Endothelial cell of umbilical vein (primary cell): ENCODE data around the gene PXMP2. TPM values are rescaled to one million over a fixed set of nuclear protein-coding genes. Genes with fewer than 3 reads are reported as not detected.

ENCODE experiments used
- BruUV-seq: library from RNA; stranded (reverse); fragments of 400-500 nt; replicated peaks from 2 replicates; lab custom pipeline; 2021; lab: Mats Ljungman, UMichigan
- CTCF ChIA-PET: fragments of 300-600, 350-600 bp; sonication (Branson Sonifier 250); formaldehyde crosslinking; loops from one replicate; lab custom pipeline; 2021; ENCODE audit warnings: antibody characterized with exemption, inconsistent platforms; lab: Charles Lee
- POLR2A ChIA-PET: fragments of 300-600, 350-600 bp; sonication (Branson Sonifier 250); formaldehyde crosslinking; loops from one replicate; lab custom pipeline; 2021; ENCODE audit warnings: antibody characterized with exemption, inconsistent platforms; lab: Charles Lee
- DNase-seq: peaks from one replicate; pipeline ENCODE4 v3.0.0-alpha.2; 2011; ENCODE audit warnings: low read depth, low spot score
- FAIRE-seq: peaks from 2 replicates; lab custom pipeline; 2011; peaks lifted over from hg19 to GRCh38; lab: Jason Lieb, UNC
- H2AFZ ChIP-seq: 2 replicates; pipeline ENCODE4 v1.6.0; 2012; ENCODE audit warnings: low read depth, low read length, control low read depth, inconsistent platforms
- H3K27ac ChIP-seq: 2 replicates; pipeline ENCODE4 v1.5.1; 2011; ENCODE audit warnings: low read depth, mild to moderate bottlenecking, control low read depth, low read length, moderate library complexity; ENCODE audit not compliant: insufficient read depth
- H3K27me3 ChIP-seq, 2 experiments: 2 replicates each; pipeline versions ENCODE4 v1.6.0 to v1.6.1; 2011; ENCODE audit warnings: low read length in 2 of 2, mixed read lengths in 1 of 2; ENCODE audit not compliant: control insufficient read depth in 2 of 2, insufficient read depth in 2 of 2
- H3K36me3 ChIP-seq, 2 experiments: 2 replicates in 1 of 2; 3 replicates in 1 of 2; pipeline ENCODE4 v1.5.1; 2011; ENCODE audit warnings: low read length in 2 of 2, mild to moderate bottlenecking in 1 of 2, moderate library complexity in 1 of 2; ENCODE audit not compliant: control insufficient read depth in 2 of 2, insufficient read depth in 2 of 2; ENCODE audit errors: extremely low read depth in 1 of 2
- H3K4me1 ChIP-seq: 3 replicates; pipeline ENCODE4 v1.5.1; 2011; ENCODE audit warnings: mild to moderate bottlenecking, low read length; ENCODE audit not compliant: control insufficient read depth, insufficient read depth; ENCODE audit errors: extremely low read depth
- H3K4me2 ChIP-seq: 2 replicates; pipeline ENCODE4 v1.6.1; 2011; ENCODE audit warnings: low read length, control low read depth, mixed read lengths; ENCODE audit not compliant: insufficient read depth
- H3K4me3 ChIP-seq, 3 experiments: fragments of 200-600 bp in 1 of 3; sonication (generic), shearing (Covaris generic) in 1 of 3; replicated peaks in 1 of 3; 2 replicates each; pipeline ENCODE4 v1.5.1; 2011 to 2016; ENCODE audit warnings: control low read depth in 3 of 3, low read length in 3 of 3, mild to moderate bottlenecking in 2 of 3, inconsistent platforms in 1 of 3, low read depth in 1 of 3, moderate library complexity in 1 of 3; ENCODE audit not compliant: insufficient read depth in 1 of 3
- H3K79me2 ChIP-seq: 2 replicates; pipeline ENCODE4 v1.6.0; 2012; ENCODE audit warnings: low read length, inconsistent platforms; ENCODE audit not compliant: control insufficient read depth, insufficient read depth
- H3K9ac ChIP-seq: replicated peaks from 2 replicates; pipeline ENCODE3; 2011; ENCODE audit warnings: low read length, control low read depth; ENCODE audit not compliant: insufficient read depth; ENCODE audit errors: extremely low read depth
- H3K9me1 ChIP-seq: replicated peaks from 3 replicates; pipeline ENCODE4 v1.6.0; 2011; ENCODE audit warnings: mild to moderate bottlenecking, low read length; ENCODE audit not compliant: control insufficient read depth, insufficient read depth; ENCODE audit errors: extremely low read depth
- H3K9me3 ChIP-seq: replicated peaks from 2 replicates; pipeline ENCODE4 v1.5.1; 2012; ENCODE audit warnings: low read length, inconsistent platforms; ENCODE audit not compliant: control insufficient read depth, insufficient read depth
- H4K20me1 ChIP-seq: replicated peaks from 2 replicates; pipeline ENCODE3; 2011; ENCODE audit warnings: mild to moderate bottlenecking, low read length; ENCODE audit not compliant: control insufficient read depth, insufficient read depth; ENCODE audit errors: extremely low read depth
- EZH2 ChIP-seq: IDR thresholded peaks from 2 replicates; pipeline ENCODE4 v1.6.1; 2012; ENCODE audit warnings: borderline replicate concordance, low read depth, mild to moderate bottlenecking, moderate library complexity, low read length, inconsistent platforms; ENCODE audit not compliant: severe bottlenecking
- FOS ChIP-seq: IDR thresholded peaks from 2 replicates; pipeline ENCODE4 v1.6.1; 2011; ENCODE audit warnings: mild to moderate bottlenecking, low read length, moderate library complexity, borderline replicate concordance; ENCODE audit not compliant: insufficient read depth
- GATA2 ChIP-seq: IDR thresholded peaks from 2 replicates; pipeline ENCODE4 v1.7.0; 2011; ENCODE audit warnings: low read depth, mild to moderate bottlenecking, moderate library complexity, mixed read lengths, low read length; ENCODE audit not compliant: insufficient read length, insufficient read depth
- JUN ChIP-seq: IDR thresholded peaks from 2 replicates; pipeline ENCODE4 v1.6.1; 2011; ENCODE audit warnings: borderline replicate concordance, low read depth; ENCODE audit not compliant: insufficient read length, insufficient read depth
- MYC ChIP-seq: IDR thresholded peaks from one replicate; pipeline ENCODE4 v1.6.1; 2011; ENCODE audit warnings: mild to moderate bottlenecking, low read depth, low read length
- POLR2A ChIP-seq: IDR thresholded peaks from 2 replicates; pipeline ENCODE4 v1.6.1; 2012; ENCODE audit warnings: low read depth, mild to moderate bottlenecking, control low read depth, low read length
- POLR2AphosphoS5 ChIP-seq: IDR thresholded peaks from 2 replicates; pipeline ENCODE4 v1.6.1; 2012; ENCODE audit warnings: low read depth, mild to moderate bottlenecking, control low read depth, low read length, moderate library complexity; ENCODE audit not compliant: insufficient read depth
- dilution Hi-C: fragments of 300-500 bp; cut with MboI; formaldehyde crosslinking; loops from one replicate; pipeline ENCODE4 v1.15.0; 2019; ENCODE audit warnings: low sequenced_read_pairs; ENCODE audit not compliant: extremely low pct_ligation_motif_present
- intact Hi-C: fragments of 100-400 bp; cut with micrococcal nuclease; formaldehyde crosslinking; loops from one replicate; pipeline ENCODE4 v1.10.0; 2022
- polyA plus RNA-seq, 4 experiments: library from polyadenylated mRNA; depleted of rRNA in 3 of 4; stranded (reverse) in 3 of 4; unstranded in 1 of 4; fragments of >200 nt; gene quantifications; 2 replicates each; pipeline versions ENCODE4 v1.2.1 to v1.2.3, GENCODE V29; 2011 to 2012; ENCODE audit warnings: missing spikeins in 1 of 4
- total RNA-seq: library from RNA; stranded (reverse); gene quantifications from 2 replicates; pipeline ENCODE4 v1.2.3, GENCODE V29; 2021
- TF ChIP-seq, protein P1 (sequence below), 2 donors: IDR thresholded peaks; 1 replicate in 1 of 2; 2 replicates in 1 of 2; pipeline ENCODE4 v1.5.1; 2011; ENCODE audit warnings: low read length in 2 of 2, mild to moderate bottlenecking in 2 of 2, moderate library complexity in 2 of 2, control low read depth in 1 of 2, inconsistent platforms in 1 of 2, low read depth in 1 of 2; ENCODE audit not compliant: insufficient read depth in 1 of 2; ENCODE audit errors: extremely low read depth in 1 of 2
- TF ChIP-seq, protein P2 (sequence below): IDR thresholded peaks from 2 replicates; pipeline ENCODE4 v1.6.1; 2011; ENCODE audit not compliant: insufficient read depth, insufficient read length

PXMP2 gene
- total and polyA plus RNA-seq, 2 donors (not counting 3 experiments of a cell fraction or from before 2014, with no cell fraction given), result 24.0 to 31.5 TPM

DNA sequence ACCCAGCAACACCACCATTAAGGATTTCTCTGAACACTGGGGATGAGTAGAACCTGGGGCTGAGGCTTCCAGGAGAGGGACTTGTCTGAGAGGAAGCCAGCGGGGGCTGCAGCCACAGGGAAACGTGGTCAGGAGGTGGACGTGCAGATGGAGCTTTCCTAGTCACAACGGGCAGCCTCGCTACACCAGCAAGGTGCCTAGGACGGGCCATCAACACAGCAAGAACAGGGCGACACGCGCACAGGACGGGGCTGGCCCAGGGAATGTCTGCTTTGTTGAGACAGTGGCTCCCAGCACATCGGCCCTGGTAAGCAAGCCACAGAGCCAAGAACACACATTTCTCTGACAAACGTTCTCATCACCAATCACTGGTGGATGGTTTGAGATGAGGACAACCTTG, 49.0 kb downstream of the PXMP2 start:
- dilution Hi-C loops, result no loop called here
- peaks cover 27 to 64% of the 10 kb centered on the region in 2 experiments for H3K36me3 ChIP-seq
- no peak overlapping the region for H2AFZ ChIP-seq
- H3K4me2 ChIP-seq, result no peak overlapping the region
- H3K27ac ChIP-seq, result no peak overlapping the region
- no peaks in the 10 kb centered on the region for H3K9me3 ChIP-seq
- H3K79me2 ChIP-seq, result peaks cover 5% of the 10 kb centered on the region
- no peak overlapping the region for H3K4me3 ChIP-seq
- ChIA-PET CTCF (no interaction called here), POLR2A (no interaction called here)
- no peak overlapping the region for H3K9ac ChIP-seq
- no peak for TF ChIP-seq JUN
- TF ChIP-seq, protein P1, sequence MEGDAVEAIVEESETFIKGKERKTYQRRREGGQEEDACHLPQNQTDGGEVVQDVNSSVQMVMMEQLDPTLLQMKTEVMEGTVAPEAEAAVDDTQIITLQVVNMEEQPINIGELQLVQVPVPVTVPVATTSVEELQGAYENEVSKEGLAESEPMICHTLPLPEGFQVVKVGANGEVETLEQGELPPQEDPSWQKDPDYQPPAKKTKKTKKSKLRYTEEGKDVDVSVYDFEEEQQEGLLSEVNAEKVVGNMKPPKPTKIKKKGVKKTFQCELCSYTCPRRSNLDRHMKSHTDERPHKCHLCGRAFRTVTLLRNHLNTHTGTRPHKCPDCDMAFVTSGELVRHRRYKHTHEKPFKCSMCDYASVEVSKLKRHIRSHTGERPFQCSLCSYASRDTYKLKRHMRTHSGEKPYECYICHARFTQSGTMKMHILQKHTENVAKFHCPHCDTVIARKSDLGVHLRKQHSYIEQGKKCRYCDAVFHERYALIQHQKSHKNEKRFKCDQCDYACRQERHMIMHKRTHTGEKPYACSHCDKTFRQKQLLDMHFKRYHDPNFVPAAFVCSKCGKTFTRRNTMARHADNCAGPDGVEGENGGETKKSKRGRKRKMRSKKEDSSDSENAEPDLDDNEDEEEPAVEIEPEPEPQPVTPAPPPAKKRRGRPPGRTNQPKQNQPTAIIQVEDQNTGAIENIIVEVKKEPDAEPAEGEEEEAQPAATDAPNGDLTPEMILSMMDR (IDR thresholded peaks at IDR 0.05; ENCODE audit: extremely low read depth in 1 of 2, insufficient read depth in 1 of 2, low read depth in 1 of 2, low read length in 2 of 2), result no peak
- no peak for TF ChIP-seq MYC
- TF ChIP-seq, protein P2, sequence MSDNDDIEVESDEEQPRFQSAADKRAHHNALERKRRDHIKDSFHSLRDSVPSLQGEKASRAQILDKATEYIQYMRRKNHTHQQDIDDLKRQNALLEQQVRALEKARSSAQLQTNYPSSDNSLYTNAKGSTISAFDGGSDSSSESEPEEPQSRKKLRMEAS, result no peak
- TF ChIP-seq POLR2AphosphoS5, result no peak
- no peak for TF ChIP-seq FOS
- TF ChIP-seq GATA2, result no peak
- TF ChIP-seq POLR2A, result no peak
- TF ChIP-seq EZH2, result no peak
- FAIRE-seq (no peak), DNase-seq (no peak)
- no TSS peak for BruUV-seq
- intact Hi-C loops, result no loop called here
- H3K27me3 ChIP-seq, result no peaks in the 10 kb centered on the region
- no peaks in the 10 kb centered on the region for H4K20me1 ChIP-seq
- no peaks in the 10 kb centered on the region for H3K9me1 ChIP-seq
- H3K4me1 ChIP-seq, result no peaks in the 10 kb centered on the region
